IPS-20b (cell line): ENCODE data around the gene MPP4.
A peak's percentile ranks its signal among the peaks of the same experiment; 100 is the strongest.

ENCODE experiments used
- H3K27ac ChIP-seq: one replicate; pipeline ENCODE4 v1.5.1; 2013; ENCODE audit warnings: low read length
- H3K27me3 ChIP-seq: 2 replicates; pipeline ENCODE4 v1.6.1; 2013; ENCODE audit warnings: mild to moderate bottlenecking, low read length, inconsistent platforms; ENCODE audit not compliant: insufficient read depth
- H3K36me3 ChIP-seq: 2 replicates; pipeline ENCODE4 v1.6.1; 2013; ENCODE audit warnings: low read depth, mild to moderate bottlenecking, inconsistent platforms, low read length, moderate library complexity; ENCODE audit not compliant: insufficient read depth
- H3K4me1 ChIP-seq: 2 replicates; pipeline ENCODE4 v1.6.1; 2013; ENCODE audit warnings: mild to moderate bottlenecking, control low read depth, inconsistent platforms, low read length, moderate library complexity; ENCODE audit not compliant: insufficient read depth
- H3K4me3 ChIP-seq: 2 replicates; pipeline ENCODE4 v1.5.1; 2013; ENCODE audit warnings: mild to moderate bottlenecking, low read length, inconsistent platforms
- H3K9ac ChIP-seq: 2 replicates; pipeline ENCODE4 v1.6.1; 2013; ENCODE audit warnings: low read depth, mild to moderate bottlenecking, inconsistent platforms, low read length, moderate library complexity
- H3K9me3 ChIP-seq: 2 replicates; pipeline ENCODE4 v1.6.1; 2013; ENCODE audit warnings: mild to moderate bottlenecking, low read depth, low read length, inconsistent platforms; ENCODE audit not compliant: insufficient read depth

MPP4 gene

GRCh38 chr2:201647431-201647830 is 51.0 kb downstream of the MPP4 start:
- peaks cover 9% of the 10 kb centered on the region for H3K4me1 ChIP-seq
- H3K27ac ChIP-seq: no peak overlapping the region
- no peaks in the 10 kb centered on the region for H3K9me3 ChIP-seq
- no peak overlapping the region for H3K9ac ChIP-seq
- H3K36me3 ChIP-seq: no peaks in the 10 kb centered on the region
- 0 out of 2 replicates have a peak, but pooled peaks cover 4% of the 10 kb centered on the region for H3K27me3 ChIP-seq
- H3K4me3 ChIP-seq: no peak overlapping the region

GRCh38 chr2:201644001-201644400 is 54.4 kb downstream of the MPP4 start:
- Histone ChIP-seq H3K27me3 (0 out of 2 replicates have a peak, but pooled peaks cover 4% of the 10 kb centered on the region), H3K36me3 (peaks cover 4% of the 10 kb centered on the region; the same call in 1 of the 2 replicates), H3K27ac (no peak overlapping the region), H3K9me3 (no peaks in the 10 kb centered on the region), H3K4me1 (peaks cover 9% of the 10 kb centered on the region), H3K4me3 (peak overlapping the region; percentile 97), H3K9ac (peak overlapping the region; percentile 95; the same call in 1 of the 2 replicates)

GRCh38 chr2:201643216-201643890 is 55.1 kb downstream of the MPP4 start, which contains the start of gene TMEM237:
Gene TMEM237, minus strand, starts transcription at chr2:201643503. Its CDS starts 103 bp downstream, at chr2:201643400.
- H3K4me1 ChIP-seq: peaks cover 9% of the 10 kb centered on the region
- H3K36me3 ChIP-seq: peaks cover 10% of the 10 kb centered on the region
- peak within 1 kb of the TSS; percentile 52 for H3K27ac ChIP-seq
- H3K27me3 ChIP-seq: 0 out of 2 replicates have a peak, but pooled peaks cover 4% of the 10 kb centered on the region
- H3K4me3 ChIP-seq: peak within 1 kb of the TSS; percentile 97
- H3K9me3 ChIP-seq: no peaks in the 10 kb centered on the region
- peak within 1 kb of the TSS; percentile 95 for H3K9ac ChIP-seq

GRCh38 chr2:201642579-201643215 is 55.7 kb downstream of the MPP4 start:
- Histone ChIP-seq H3K4me3 (peak overlapping the region; percentile 97), H3K9me3 (no peaks in the 10 kb centered on the region), H3K27ac (peak overlapping the region; percentile 52), H3K36me3 (peaks cover 17% of the 10 kb centered on the region), H3K9ac (peak overlapping the region; percentile 95), H3K27me3 (0 out of 2 replicates have a peak, but pooled peaks cover 4% of the 10 kb centered on the region), H3K4me1 (peaks cover 9% of the 10 kb centered on the region)

- Histone ChIP-seq H3K9ac (peak overlapping the region; percentile 95), H3K36me3 (peaks cover 21% of the 10 kb centered on the region), H3K4me3 (peak overlapping the region; percentile 97), H3K9me3 (no peaks in the 10 kb centered on the region), H3K27me3 (0 out of 2 replicates have a peak, but pooled peaks cover 4% of the 10 kb centered on the region), H3K4me1 (peaks cover 9% of the 10 kb centered on the region), H3K27ac (peak overlapping the region; percentile 52)
These were observed 56.3 kb downstream of the MPP4 start for GRCh38 chr2:201642086-201642578.

- Histone ChIP-seq H3K9ac (no peak overlapping the region), H3K4me3 (no peak overlapping the region), H3K27ac (no peak overlapping the region), H3K36me3 (peaks cover 49% of the 10 kb centered on the region), H3K9me3 (no peaks in the 10 kb centered on the region), H3K4me1 (peaks cover 8% of the 10 kb centered on the region), H3K27me3 (0 out of 2 replicates have a peak, but pooled peaks cover 4% of the 10 kb centered on the region)
These were observed 59.2 kb downstream of the MPP4 start for GRCh38 chr2:201639205-201639604.

GRCh38 chr2:201638326-201638725 is 60.1 kb downstream of the MPP4 start:
- Histone ChIP-seq H3K36me3 (peaks cover 57% of the 10 kb centered on the region), H3K9ac (no peak overlapping the region), H3K4me3 (no peak overlapping the region), H3K27ac (no peak overlapping the region), H3K4me1 (no peaks in the 10 kb centered on the region), H3K9me3 (no peaks in the 10 kb centered on the region), H3K27me3 (no peaks in the 10 kb centered on the region)

- no peaks in the 10 kb centered on the region for H3K4me1 ChIP-seq
- no peaks in the 10 kb centered on the region for H3K27me3 ChIP-seq
- no peak overlapping the region for H3K4me3 ChIP-seq
- H3K27ac ChIP-seq: no peak overlapping the region
- peaks cover 97% of the 10 kb centered on the region for H3K36me3 ChIP-seq
- H3K9ac ChIP-seq: no peak overlapping the region
- no peaks in the 10 kb centered on the region for H3K9me3 ChIP-seq
These were observed 64.7 kb downstream of the MPP4 start for GRCh38 chr2:201633661-201634249.

GRCh38 chr2:201631041-201631440 is 67.4 kb downstream of the MPP4 start:
- no peak overlapping the region for H3K9ac ChIP-seq
- no peaks in the 10 kb centered on the region for H3K27me3 ChIP-seq
- H3K9me3 ChIP-seq: no peaks in the 10 kb centered on the region
- no peak overlapping the region for H3K4me3 ChIP-seq
- no peak overlapping the region for H3K27ac ChIP-seq
- peaks cover 99% of the 10 kb centered on the region for H3K36me3 ChIP-seq
- no peaks in the 10 kb centered on the region for H3K4me1 ChIP-seq

GRCh38 chr2:201630577-201630976 is 67.9 kb downstream of the MPP4 start:
- no peak overlapping the region for H3K9ac ChIP-seq
- H3K36me3 ChIP-seq: peaks cover 99% of the 10 kb centered on the region
- no peaks in the 10 kb centered on the region for H3K4me1 ChIP-seq
- H3K9me3 ChIP-seq: no peaks in the 10 kb centered on the region
- H3K27me3 ChIP-seq: no peaks in the 10 kb centered on the region
- no peak overlapping the region for H3K4me3 ChIP-seq
- H3K27ac ChIP-seq: no peak overlapping the region

- H3K4me1 ChIP-seq: no peaks in the 10 kb centered on the region
- H3K9ac ChIP-seq: no peak overlapping the region
- H3K36me3 ChIP-seq: peaks cover 95% of the 10 kb centered on the region
- H3K27me3 ChIP-seq: no peaks in the 10 kb centered on the region
- no peaks in the 10 kb centered on the region for H3K9me3 ChIP-seq
- no peak overlapping the region for H3K27ac ChIP-seq
- no peak overlapping the region for H3K4me3 ChIP-seq
These were observed 69.9 kb downstream of the MPP4 start for GRCh38 chr2:201628545-201628944.
